Pancreas (tissue), 10 donors: ENCODE data around the gene GNL2. TPM values are rescaled to one million over a fixed set of nuclear protein-coding genes. Genes with fewer than 3 reads are reported as not detected.
"Not testable (repeated sequence)": the region's sequence is repeated elsewhere in the genome, so short reads cannot be mapped to it uniquely, and the experiment has no call there.

Experiments
- ATAC-seq, 4 donors: fragments of 200-7000 bp; cut with Tn5 transposase; one replicate each; pipeline versions ENCODE4 v1.8.0 to v1.9.1; 2020; ENCODE audit warnings: mild to moderate bottlenecking in 4 of 4, moderate library complexity in 4 of 4
- DNase-seq, 6 donors: peaks; one replicate each; pipeline ENCODE4 v3.0.0-alpha.2; 2020
- FAIRE-seq: peaks from 2 replicates; lab custom pipeline; 2012; peaks lifted over from hg19 to GRCh38; lab: Jason Lieb, UNC
- H3K27ac ChIP-seq, 4 donors: fragments of 200-600 bp; sonication (generic); 1 replicate in 3 of 4; 2 replicates in 1 of 4; pipeline versions ENCODE4 v1.5.0 to v1.8.0; 2020
- H3K27me3 ChIP-seq, 4 donors: fragments of 200-600 bp; one replicate each; pipeline ENCODE4 v1.8.0; 2021
- H3K36me3 ChIP-seq, 3 donors: fragments of 200-600 bp; sonication (generic) in 1 of 3; one replicate each; pipeline versions ENCODE4 v1.5.0 to v1.8.0; 2020 to 2021
- H3K4me1 ChIP-seq, 3 donors: fragments of 200-600 bp; one replicate each; pipeline ENCODE4 v1.8.0; 2021
- H3K4me3 ChIP-seq, 4 donors: fragments of 200-600 bp; sonication (generic) in 2 of 4; one replicate each; pipeline versions ENCODE4 v1.5.0 to v1.8.0; 2020 to 2021
- H3K9me3 ChIP-seq, 4 donors: fragments of 200-600 bp; one replicate each; pipeline ENCODE4 v1.8.0; 2021
- WGBS, 2 donors: extraction: QIAGEN DNeasy Blood & Tissue Kit; methylation state at CpG; one replicate each; pipeline ENCODE4 v1.1.7; 2013; 5-methylcytosine and 5-hydroxymethylcytosine counted together
- intact Hi-C, 3 donors: fragments of 100-400 bp; cut with DNase I; formaldehyde crosslinking; loops; one replicate each; pipeline versions ENCODE4 v1.11.1 to v1.14.2; 2022
- polyA plus RNA-seq, 2 donors: library from polyadenylated mRNA; stranded (reverse); fragments of 200-250 nt; gene quantifications; one replicate each; pipeline ENCODE4 v1.2.3, GENCODE V29; 2013
- total RNA-seq, 6 donors: library from RNA; stranded (reverse); fragmentation: NEBNext Ultra II Directional in 4 of 6; extraction: Animal tissue kit (Norgen Biotek cat#: 25700) in 4 of 6; gene quantifications; one replicate each; pipeline versions ENCODE4 v1.2.1 to v1.2.4, GENCODE V29; 2021 to 2023
- TF ChIP-seq, protein P1 (sequence below), 4 donors: fragments of 200-600 bp; sonication (generic) in 3 of 4; IDR thresholded peaks; one replicate each; pipeline versions ENCODE4 v1.5.0 to v1.8.0; 2021; ENCODE audit warnings: antibody characterized with exemption in 4 of 4
- donor health status: healthy with polysubstance abuse.
- donor health status: DM: no; HTN: no; CAD: no; lungs with moderate emphysema.
- donor health status: DM: no; HTN: no; CAD: no.
- donor health status: control.
- donor health status: control.
- donor health status: Bipolar disorder and iron deficiency.
- donor health status: DM: yes; HTN: yes; CAD: no.
- donor health status: DM: no; HTN: no; CAD: no.
- donor health status: DM: no; HTN: no; CAD: no.
- donor health status: DM: yes; HTN: yes; CAD: no.

The GNL2 gene
- total and polyA plus RNA-seq, 8 donors = 9.8 to 69.1 (median 18.2) TPM

- WGBS, 2 donors = 0% methylated on average over 3 of the region's 3 CpGs
- Histone ChIP-seq H3K9me3 (no peaks in the 10 kb centered on the region), H3K4me1 (peaks cover 6 to 12% (median 8%) of the 10 kb centered on the region in 3 donors), H3K27ac (peak overlapping the region; percentile 53 to 66 (median 58)), H3K4me3 (peak overlapping the region; percentile 46 to 86 (median 74)), H3K36me3 (peaks cover 0 to 12% (median 4%) of the 10 kb centered on the region in 3 donors), H3K27me3 (no peaks in the 10 kb centered on the region)
- intact Hi-C loops = no loop called here
- FAIRE-seq = no peak
- ATAC-seq = no peak
- TF ChIP-seq, protein P1, sequence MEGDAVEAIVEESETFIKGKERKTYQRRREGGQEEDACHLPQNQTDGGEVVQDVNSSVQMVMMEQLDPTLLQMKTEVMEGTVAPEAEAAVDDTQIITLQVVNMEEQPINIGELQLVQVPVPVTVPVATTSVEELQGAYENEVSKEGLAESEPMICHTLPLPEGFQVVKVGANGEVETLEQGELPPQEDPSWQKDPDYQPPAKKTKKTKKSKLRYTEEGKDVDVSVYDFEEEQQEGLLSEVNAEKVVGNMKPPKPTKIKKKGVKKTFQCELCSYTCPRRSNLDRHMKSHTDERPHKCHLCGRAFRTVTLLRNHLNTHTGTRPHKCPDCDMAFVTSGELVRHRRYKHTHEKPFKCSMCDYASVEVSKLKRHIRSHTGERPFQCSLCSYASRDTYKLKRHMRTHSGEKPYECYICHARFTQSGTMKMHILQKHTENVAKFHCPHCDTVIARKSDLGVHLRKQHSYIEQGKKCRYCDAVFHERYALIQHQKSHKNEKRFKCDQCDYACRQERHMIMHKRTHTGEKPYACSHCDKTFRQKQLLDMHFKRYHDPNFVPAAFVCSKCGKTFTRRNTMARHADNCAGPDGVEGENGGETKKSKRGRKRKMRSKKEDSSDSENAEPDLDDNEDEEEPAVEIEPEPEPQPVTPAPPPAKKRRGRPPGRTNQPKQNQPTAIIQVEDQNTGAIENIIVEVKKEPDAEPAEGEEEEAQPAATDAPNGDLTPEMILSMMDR (IDR thresholded peaks at IDR 0.05) = no peak
- DNase-seq = no peak
Measured at GRCh38 chr1:37596182-37596667, 488 bp upstream of the GNL2 start.

- Histone ChIP-seq H3K4me1 (peaks cover 6 to 12% (median 8%) of the 10 kb centered on the region in 3 donors), H3K9me3 (no peaks in the 10 kb centered on the region), H3K27ac (no peak overlapping the region), H3K4me3 (no peak overlapping the region), H3K36me3 (peaks cover 0 to 28% (median 7%) of the 10 kb centered on the region in 3 donors), H3K27me3 (no peaks in the 10 kb centered on the region)
- no peak for DNase-seq
- WGBS, 2 donors = 90 to 96% methylated on average over 6 of the region's 6 CpGs
- TF ChIP-seq, protein P1 (IDR thresholded peaks at IDR 0.05) = no peak
- ATAC-seq = no peak
- no peak for FAIRE-seq
- intact Hi-C loops = no loop called here
Measured at GRCh38 chr1:37593726-37594125, 2.0 kb downstream of the GNL2 start.

GRCh38 chr1:37588939-37589338, 6.8 kb downstream of the GNL2 start:
- H3K27me3 ChIP-seq = no peaks in the 10 kb centered on the region
- ATAC-seq (no peak), FAIRE-seq (no peak), DNase-seq (no peak)
- H3K27ac ChIP-seq = no peak overlapping the region
- H3K4me3 ChIP-seq = no peak overlapping the region
- WGBS, 2 donors = 91 to 93% methylated on average over 2 of the region's 2 CpGs
- peaks cover 0 to 1% (median 0%) of the 10 kb centered on the region in 3 donors for H3K4me1 ChIP-seq
- intact Hi-C loops = no loop called here
- TF ChIP-seq, protein P1 (IDR thresholded peaks at IDR 0.05) = no peak
- H3K36me3 ChIP-seq = peaks cover 4 to 53% (median 7%) of the 10 kb centered on the region in 3 donors
- H3K9me3 ChIP-seq = no peaks in the 10 kb centered on the region

DNA sequence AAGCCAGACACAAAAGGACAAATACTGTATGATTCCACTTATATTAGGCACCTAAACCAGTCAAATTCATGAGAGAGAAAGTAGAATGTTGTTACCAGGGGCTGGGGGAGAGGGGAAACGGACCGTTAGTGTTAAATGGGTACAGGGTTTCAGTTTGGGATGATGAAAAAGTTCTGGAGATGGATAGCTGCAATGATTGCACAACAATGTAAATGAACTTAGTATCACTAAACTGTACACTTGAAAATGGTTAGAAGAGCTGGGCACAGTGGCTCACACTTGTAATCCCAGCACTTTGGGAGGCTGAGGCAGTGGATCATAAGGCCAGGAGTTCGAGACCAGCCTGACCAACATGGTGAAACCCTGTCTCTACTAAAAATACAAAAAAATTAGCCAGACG, 11.2 kb downstream of the GNL2 start:
- ATAC-seq, intact Hi-C loops: not testable (repeated sequence)

DNA sequence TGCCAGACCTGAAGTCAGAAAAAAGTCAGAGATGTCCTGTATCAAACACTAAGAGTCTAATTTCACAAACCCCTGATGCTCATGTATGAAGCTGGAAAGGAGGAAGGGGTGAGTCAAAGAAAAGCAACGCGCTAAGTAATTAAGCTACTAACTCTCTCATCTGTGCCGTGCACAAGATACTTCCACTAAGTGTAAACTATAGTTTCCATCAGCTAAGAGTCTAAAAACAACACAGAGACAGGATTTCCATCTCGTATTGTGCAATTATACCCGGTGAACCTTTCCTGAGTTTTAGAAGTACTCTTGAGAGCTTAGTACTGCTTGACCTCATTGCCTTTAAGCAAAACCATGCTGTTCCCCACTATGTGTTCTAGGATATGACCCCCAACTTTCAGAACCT, 20.0 kb downstream of the GNL2 start:
- ATAC-seq = peak in 1 of 4 donors; percentile 17
- H3K4me3 ChIP-seq = no peak overlapping the region

More for the DNA sequence above, 11.2 kb downstream of the GNL2 start:
- not testable (repeated sequence) for DNase-seq, FAIRE-seq, H3K27ac ChIP-seq, H3K27me3 ChIP-seq, H3K4me1 ChIP-seq, H3K4me3 ChIP-seq, H3K9me3 ChIP-seq
- 91 to 95% methylated on average over 4 of the region's 4 CpGs for WGBS, 2 donors
- H3K36me3 ChIP-seq = peaks cover 4 to 70% (median 12%) of the 10 kb centered on the region in 3 donors

More for the DNA sequence above, 20.0 kb downstream of the GNL2 start:
- no peaks in the 10 kb centered on the region for H3K27me3 ChIP-seq
- intact Hi-C loops = no loop called here
- FAIRE-seq (no peak), DNase-seq (no peak)
- no peaks in the 10 kb centered on the region for H3K4me1 ChIP-seq
- peaks cover 13 to 75% (median 32%) of the 10 kb centered on the region in 3 donors for H3K36me3 ChIP-seq
- H3K9me3 ChIP-seq = no peaks in the 10 kb centered on the region
- TF ChIP-seq, protein P1 (IDR thresholded peaks at IDR 0.05) = no peak
- no peak overlapping the region for H3K27ac ChIP-seq
- WGBS, 2 donors = 90 to 91% methylated on average over 5 of the region's 5 CpGs
